Liver (tissue), 9 donors: ENCODE data around the gene IFI35. TPM values are rescaled to one million over a fixed set of nuclear protein-coding genes. Genes with fewer than 3 reads are reported as not detected.

Experiments used
- DNase-seq: peaks from one replicate; pipeline ENCODE4 v3.0.0-alpha.2; 2017; ENCODE audit warnings: low spot score
- H3K27ac ChIP-seq, 2 donors: one replicate each; pipeline ENCODE4 v1.7.0; 2013; ENCODE audit warnings: inconsistent platforms in 2 of 2, low read length in 2 of 2, control low read depth in 1 of 2, low read depth in 1 of 2, mild to moderate bottlenecking in 1 of 2
- H3K27me3 ChIP-seq, 4 donors: one replicate each; pipeline versions ENCODE4 v1.6.1 to v1.7.0; 2013; ENCODE audit warnings: low read length in 3 of 4, inconsistent platforms in 1 of 4, mild to moderate bottlenecking in 1 of 4, moderate library complexity in 1 of 4; ENCODE audit not compliant: control insufficient read depth in 4 of 4, insufficient read depth in 4 of 4
- H3K36me3 ChIP-seq, 4 donors: one replicate each; pipeline versions ENCODE4 v1.6.1 to v1.7.0; 2013; ENCODE audit warnings: low read length in 3 of 4, mild to moderate bottlenecking in 3 of 4, low read depth in 1 of 4, moderate library complexity in 1 of 4; ENCODE audit not compliant: control insufficient read depth in 4 of 4, insufficient read depth in 3 of 4
- H3K4me1 ChIP-seq, 4 donors: one replicate each; pipeline versions ENCODE4 v1.6.1 to v1.7.0; 2013; ENCODE audit warnings: low read length in 3 of 4, mild to moderate bottlenecking in 3 of 4, moderate library complexity in 1 of 4; ENCODE audit not compliant: control insufficient read depth in 4 of 4, insufficient read depth in 4 of 4
- H3K4me3 ChIP-seq, 3 donors: one replicate each; pipeline versions ENCODE4 v1.6.1 to v1.7.0; 2013; ENCODE audit warnings: low read length in 3 of 3, control low read depth in 1 of 3, low read depth in 1 of 3, mild to moderate bottlenecking in 1 of 3
- H3K9ac ChIP-seq, 2 donors: one replicate each; pipeline ENCODE4 v1.7.0; 2013; ENCODE audit warnings: low read length in 2 of 2, mild to moderate bottlenecking in 2 of 2, moderate library complexity in 2 of 2, control low read depth in 1 of 2, low read depth in 1 of 2
- H3K9me3 ChIP-seq, 4 donors: one replicate each; pipeline versions ENCODE4 v1.6.1 to v1.7.0; 2013; ENCODE audit warnings: low read length in 3 of 4; ENCODE audit not compliant: control insufficient read depth in 4 of 4
- CTCF ChIP-seq: fragments of 150-350 bp; IDR thresholded peaks from 2 replicates; pipeline ENCODE4 v1.5.1; 2017; ENCODE audit warnings: improper control_type of control experiment, low read depth, low read length; ENCODE audit not compliant: missing input control
- EGR1 ChIP-seq, 2 donors: IDR thresholded peaks; 2 replicates each; pipeline ENCODE4 v1.6.1; 2016 to 2018; ENCODE audit warnings: antibody characterized with exemption in 2 of 2, low read depth in 2 of 2
- FOXA1 ChIP-seq: IDR thresholded peaks from 2 replicates; pipeline ENCODE4 v1.6.1; 2016; ENCODE audit warnings: antibody characterized with exemption
- FOXA2 ChIP-seq: IDR thresholded peaks from 2 replicates; pipeline ENCODE4 v1.6.1; 2016; ENCODE audit warnings: antibody characterized with exemption
- GABPA ChIP-seq, 2 donors: IDR thresholded peaks in 1 of 2; conservative IDR thresholded peaks in 1 of 2; 2 replicates each; pipeline ENCODE4 v1.6.1; 2016; ENCODE audit warnings: antibody characterized with exemption in 2 of 2, mild to moderate bottlenecking in 1 of 2, moderate library complexity in 1 of 2
- HNF4A ChIP-seq, 2 donors: conservative IDR thresholded peaks; 2 replicates each; pipeline ENCODE4 v1.6.1; 2016; ENCODE audit warnings: antibody characterized with exemption in 2 of 2, mild to moderate bottlenecking in 2 of 2
- HNF4G ChIP-seq: IDR thresholded peaks from 2 replicates; pipeline ENCODE4 v1.6.1; 2016; ENCODE audit warnings: antibody characterized with exemption
- JUND ChIP-seq, 2 donors: IDR thresholded peaks; 2 replicates each; pipeline ENCODE4 v1.6.1; 2016; ENCODE audit warnings: antibody characterized with exemption in 2 of 2
- MAX ChIP-seq: IDR thresholded peaks from 2 replicates; pipeline ENCODE4 v1.6.1; 2016; ENCODE audit warnings: antibody characterized with exemption
- NR2F2 ChIP-seq: IDR thresholded peaks from 2 replicates; pipeline ENCODE4 v1.6.1; 2016; ENCODE audit warnings: antibody characterized with exemption
- RAD21 ChIP-seq, 2 donors: IDR thresholded peaks; 2 replicates each; pipeline ENCODE4 v1.6.1; 2016; ENCODE audit warnings: antibody characterized with exemption in 2 of 2, mild to moderate bottlenecking in 2 of 2
- RXRA ChIP-seq, 2 donors: IDR thresholded peaks; 2 replicates each; pipeline ENCODE4 v1.6.1; 2017 to 2018; ENCODE audit warnings: antibody characterized with exemption in 2 of 2, mild to moderate bottlenecking in 1 of 2
- SP1 ChIP-seq: IDR thresholded peaks from 2 replicates; pipeline ENCODE4 v1.6.1; 2018; ENCODE audit warnings: antibody characterized with exemption, mild to moderate bottlenecking
- TAF1 ChIP-seq: conservative IDR thresholded peaks from 2 replicates; pipeline ENCODE4 v1.6.1; 2016; ENCODE audit warnings: antibody characterized with exemption, mild to moderate bottlenecking
- YY1 ChIP-seq: IDR thresholded peaks from 2 replicates; pipeline ENCODE4 v1.6.1; 2016; ENCODE audit warnings: antibody characterized with exemption, mild to moderate bottlenecking
- WGBS: extraction: QIAGEN DNeasy Blood & Tissue Kit; methylation state at CpG from one replicate; pipeline ENCODE4 v1.1.7; 2013; 5-methylcytosine and 5-hydroxymethylcytosine counted together
- polyA plus RNA-seq, 2 donors: library from polyadenylated mRNA; stranded (reverse) in 1 of 2; unstranded in 1 of 2; fragments of 200-250 nt in 1 of 2; fragments of >200 nt in 1 of 2; fragmentation: Nextera tagmentation in 1 of 2; extraction: Ambion mirVana in 1 of 2; gene quantifications; one replicate each; pipeline versions ENCODE4 v1.2.1 to v1.2.3, GENCODE V29; 2013 to 2015
- total RNA-seq, 2 donors: library from RNA; depleted of rRNA; stranded (reverse); fragments of >200 nt; gene quantifications; one replicate each; pipeline ENCODE4 v1.2.3, GENCODE V29; 2014
- TF ChIP-seq, protein P1 (sequence below): IDR thresholded peaks from 2 replicates; pipeline ENCODE4 v1.6.1; 2016; ENCODE audit warnings: antibody characterized with exemption, mild to moderate bottlenecking
- TF ChIP-seq, protein P2 (sequence below): IDR thresholded peaks from 2 replicates; pipeline ENCODE4 v1.6.1; 2016; ENCODE audit warnings: antibody characterized with exemption
- TF ChIP-seq, protein P3 (sequence below): IDR thresholded peaks from 2 replicates; pipeline ENCODE4 v1.6.1; 2016; ENCODE audit warnings: antibody characterized with exemption
- donor health status: healthy.
- donor health status: healthy.
- donor health status: healthy.
- donor health status: healthy.
- donor health status: healthy.

IFI35 gene
- total RNA-seq (10 to 100 TPM; 11.9 to 20.7 TPM), polyA plus RNA-seq (10 to 100 TPM; 23.4 to 34.6 TPM)

- H3K9ac ChIP-seq = peak within 1 kb of the TSS; percentile 37 to 94
- no peaks in the 10 kb centered on the region for H3K27me3 ChIP-seq
- DNase-seq = peak; percentile 77
- peak within 1 kb of the TSS; percentile 79 to 97 for H3K27ac ChIP-seq
- peak within 1 kb of the TSS; percentile 52 to 99 (median 58) for H3K4me3 ChIP-seq
- no peak for TF ChIP-seq MAX
- no peak for TF ChIP-seq JUND (IDR thresholded peaks at IDR 0.05)
- TF ChIP-seq, protein P1, sequence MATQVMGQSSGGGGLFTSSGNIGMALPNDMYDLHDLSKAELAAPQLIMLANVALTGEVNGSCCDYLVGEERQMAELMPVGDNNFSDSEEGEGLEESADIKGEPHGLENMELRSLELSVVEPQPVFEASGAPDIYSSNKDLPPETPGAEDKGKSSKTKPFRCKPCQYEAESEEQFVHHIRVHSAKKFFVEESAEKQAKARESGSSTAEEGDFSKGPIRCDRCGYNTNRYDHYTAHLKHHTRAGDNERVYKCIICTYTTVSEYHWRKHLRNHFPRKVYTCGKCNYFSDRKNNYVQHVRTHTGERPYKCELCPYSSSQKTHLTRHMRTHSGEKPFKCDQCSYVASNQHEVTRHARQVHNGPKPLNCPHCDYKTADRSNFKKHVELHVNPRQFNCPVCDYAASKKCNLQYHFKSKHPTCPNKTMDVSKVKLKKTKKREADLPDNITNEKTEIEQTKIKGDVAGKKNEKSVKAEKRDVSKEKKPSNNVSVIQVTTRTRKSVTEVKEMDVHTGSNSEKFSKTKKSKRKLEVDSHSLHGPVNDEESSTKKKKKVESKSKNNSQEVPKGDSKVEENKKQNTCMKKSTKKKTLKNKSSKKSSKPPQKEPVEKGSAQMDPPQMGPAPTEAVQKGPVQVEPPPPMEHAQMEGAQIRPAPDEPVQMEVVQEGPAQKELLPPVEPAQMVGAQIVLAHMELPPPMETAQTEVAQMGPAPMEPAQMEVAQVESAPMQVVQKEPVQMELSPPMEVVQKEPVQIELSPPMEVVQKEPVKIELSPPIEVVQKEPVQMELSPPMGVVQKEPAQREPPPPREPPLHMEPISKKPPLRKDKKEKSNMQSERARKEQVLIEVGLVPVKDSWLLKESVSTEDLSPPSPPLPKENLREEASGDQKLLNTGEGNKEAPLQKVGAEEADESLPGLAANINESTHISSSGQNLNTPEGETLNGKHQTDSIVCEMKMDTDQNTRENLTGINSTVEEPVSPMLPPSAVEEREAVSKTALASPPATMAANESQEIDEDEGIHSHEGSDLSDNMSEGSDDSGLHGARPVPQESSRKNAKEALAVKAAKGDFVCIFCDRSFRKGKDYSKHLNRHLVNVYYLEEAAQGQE = peak; percentile 10
- peak; percentile 33 for TF ChIP-seq YY1
- TF ChIP-seq RAD21 (IDR thresholded peaks at IDR 0.05) = peak; percentile 75 to 78
- peak in 1 of 2 donors; percentile 19 for TF ChIP-seq EGR1 (IDR thresholded peaks at IDR 0.05; ENCODE audit: low read depth in 2 of 2)
- TF ChIP-seq CTCF = peak; percentile 45
- TF ChIP-seq SP1 = peak; percentile 11
- TF ChIP-seq HNF4A (conservative IDR thresholded peaks at IDR 0.05) = no peak
- TF ChIP-seq, protein P2, sequence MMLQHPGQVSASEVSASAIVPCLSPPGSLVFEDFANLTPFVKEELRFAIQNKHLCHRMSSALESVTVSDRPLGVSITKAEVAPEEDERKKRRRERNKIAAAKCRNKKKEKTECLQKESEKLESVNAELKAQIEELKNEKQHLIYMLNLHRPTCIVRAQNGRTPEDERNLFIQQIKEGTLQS = no peak
- TF ChIP-seq RXRA (IDR thresholded peaks at IDR 0.05) = no peak
- no peak for TF ChIP-seq FOXA1
- TF ChIP-seq FOXA2 = no peak
- H3K36me3 ChIP-seq = peaks cover 6 to 13% (median 10%) of the 10 kb centered on the region in 4 donors
- no peaks in the 10 kb centered on the region for H3K9me3 ChIP-seq
- WGBS = 15% methylated on average over 18 of the region's 18 CpGs
- H3K4me1 ChIP-seq = peaks cover 0 to 10% (median 8%) of the 10 kb centered on the region in 4 donors
Observed at GRCh38 chr17:43006639-43007551, at the start of gene IFI35. Gene IFI35, plus strand, starts transcription at chr17:43006784. Its CDS starts 164 bp downstream, at chr17:43006948.

- Histone ChIP-seq H3K9ac (peak within 1 kb of the TSS; percentile 77 to 97), H3K36me3 (peaks cover 9 to 25% (median 15%) of the 10 kb centered on the region in 4 donors), H3K9me3 (no peaks in the 10 kb centered on the region), H3K27me3 (no peaks in the 10 kb centered on the region), H3K27ac (peak within 1 kb of the TSS; percentile 36 to 80), H3K4me3 (peak within 1 kb of the TSS; percentile 68 to 99 (median 71)), H3K4me1 (peaks cover 2 to 13% (median 7%) of the 10 kb centered on the region in 4 donors)
- 2% methylated on average over 43 of the region's 43 CpGs for WGBS
- peak; percentile 92 for DNase-seq
- TF ChIP-seq TAF1 (no peak), HNF4G (no peak), GABPA (IDR thresholded peaks at IDR 0.05 in 1 of 2, conservative IDR thresholded peaks at IDR 0.05 in 1 of 2) (peak in 1 of 2 donors; percentile 80), RXRA (IDR thresholded peaks at IDR 0.05) (peak in 1 of 2 donors; percentile 54), EGR1 (IDR thresholded peaks at IDR 0.05; ENCODE audit: low read depth in 2 of 2) (no peak), JUND (IDR thresholded peaks at IDR 0.05) (no peak), MAX (peak; percentile 90), HNF4A (conservative IDR thresholded peaks at IDR 0.05) (peak in 1 of 2 donors; percentile 21), FOXA2 (no peak), NR2F2 (peak; percentile 47), YY1 (peak; percentile 98), SP1 (peak; percentile 50), RAD21 (IDR thresholded peaks at IDR 0.05) (peak in 1 of 2 donors; percentile 51)
- TF ChIP-seq, protein P3, sequence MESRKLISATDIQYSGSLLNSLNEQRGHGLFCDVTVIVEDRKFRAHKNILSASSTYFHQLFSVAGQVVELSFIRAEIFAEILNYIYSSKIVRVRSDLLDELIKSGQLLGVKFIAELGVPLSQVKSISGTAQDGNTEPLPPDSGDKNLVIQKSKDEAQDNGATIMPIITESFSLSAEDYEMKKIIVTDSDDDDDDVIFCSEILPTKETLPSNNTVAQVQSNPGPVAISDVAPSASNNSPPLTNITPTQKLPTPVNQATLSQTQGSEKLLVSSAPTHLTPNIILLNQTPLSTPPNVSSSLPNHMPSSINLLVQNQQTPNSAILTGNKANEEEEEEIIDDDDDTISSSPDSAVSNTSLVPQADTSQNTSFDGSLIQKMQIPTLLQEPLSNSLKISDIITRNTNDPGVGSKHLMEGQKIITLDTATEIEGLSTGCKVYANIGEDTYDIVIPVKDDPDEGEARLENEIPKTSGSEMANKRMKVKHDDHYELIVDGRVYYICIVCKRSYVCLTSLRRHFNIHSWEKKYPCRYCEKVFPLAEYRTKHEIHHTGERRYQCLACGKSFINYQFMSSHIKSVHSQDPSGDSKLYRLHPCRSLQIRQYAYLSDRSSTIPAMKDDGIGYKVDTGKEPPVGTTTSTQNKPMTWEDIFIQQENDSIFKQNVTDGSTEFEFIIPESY = peak; percentile 97
- TF ChIP-seq, protein P2 = no peak
Observed at GRCh38 chr17:42964161-42964932, 42.2 kb upstream of the IFI35 start, which contains the start of gene AARSD1. Gene AARSD1, minus strand, starts transcription at chr17:42964454. Its CDS starts 14 bp downstream, at chr17:42964440.
